Kidney (tissue), 14 donors: ENCODE data around the gene PLEKHM3. TPM values are rescaled to one million over a fixed set of nuclear protein-coding genes. Genes with fewer than 3 reads are reported as not detected.

Experiments
- DNase-seq, 5 donors: peaks; one replicate each; pipeline ENCODE4 v3.0.0-alpha.2; 2013 to 2020
- FAIRE-seq: peaks from 2 replicates; lab custom pipeline; 2012; peaks lifted over from hg19 to GRCh38; lab: Jason Lieb, UNC
- H3K27ac ChIP-seq, 2 donors: one replicate each; pipeline ENCODE4 v1.7.0; 2013; ENCODE audit warnings: low read depth in 2 of 2, low read length in 2 of 2, inconsistent platforms in 1 of 2
- H3K27me3 ChIP-seq: one replicate; pipeline ENCODE4 v1.7.1; 2013; ENCODE audit warnings: low read length, inconsistent platforms; ENCODE audit not compliant: control insufficient read depth, insufficient read depth
- H3K36me3 ChIP-seq, 3 donors: one replicate each; pipeline versions ENCODE4 v1.7.0 to v1.7.1; 2013; ENCODE audit warnings: low read length in 3 of 3, control low read depth in 1 of 3, inconsistent platforms in 1 of 3; ENCODE audit not compliant: insufficient read depth in 3 of 3, control insufficient read depth in 2 of 3
- H3K4me1 ChIP-seq, 3 donors: one replicate each; pipeline versions ENCODE4 v1.7.0 to v1.7.1; 2013; ENCODE audit warnings: low read length in 3 of 3, inconsistent platforms in 1 of 3, low read depth in 1 of 3; ENCODE audit not compliant: control insufficient read depth in 2 of 3, insufficient read depth in 2 of 3
- H3K4me3 ChIP-seq, 3 donors: one replicate each; pipeline versions ENCODE4 v1.7.0 to v1.8.1; 2013; ENCODE audit warnings: low read length in 3 of 3, control low read depth in 1 of 3, inconsistent platforms in 1 of 3
- H3K9ac ChIP-seq, 3 donors: one replicate each; pipeline versions ENCODE4 v1.7.0 to v1.7.1; 2013; ENCODE audit warnings: low read length in 3 of 3, control low read depth in 1 of 3, inconsistent platforms in 1 of 3
- H3K9me3 ChIP-seq, 3 donors: one replicate each; pipeline versions ENCODE4 v1.7.0 to v1.7.1; 2013; ENCODE audit warnings: low read length in 3 of 3, control low read depth in 1 of 3, inconsistent platforms in 1 of 3; ENCODE audit not compliant: control insufficient read depth in 2 of 3, insufficient read depth in 1 of 3
- intact Hi-C: fragments of 100-400 bp; cut with DNase I; formaldehyde crosslinking; loops from one replicate; pipeline ENCODE4 v1.11.1; 2022
- polyA plus RNA-seq: library from polyadenylated mRNA; stranded (reverse); fragments of 350-450 nt; fragmentation: Illumina TruSeq; extraction: RNeasy Lipid Tissue Mini Kit (QIAGEN cat#74804); gene quantifications from one replicate; pipeline ENCODE4 v1.2.3, GENCODE V29; 2014; ENCODE audit warnings: low read depth, low replicate concordance; ENCODE audit not compliant: insufficient read depth
- total RNA-seq: library from RNA; stranded (reverse); fragmentation: NEBNext Ultra II Directional; extraction: Animal tissue kit (Norgen Biotek cat#: 25700); gene quantifications from one replicate; pipeline ENCODE4 v1.2.1, GENCODE V29; 2021
- TF ChIP-seq, protein P1 (sequence below): IDR thresholded peaks from 3 replicates; pipeline ENCODE4 v1.5.1; 2012; ENCODE audit warnings: mild to moderate bottlenecking, moderate library complexity, borderline replicate concordance; ENCODE audit not compliant: insufficient read depth; ENCODE audit errors: extremely low read depth
- donor health status: control.
- donor health status: control.
- donor health status: control.
- donor health status: control.
- donor health status: control.
- donor health status: DM: yes; HTN: yes; CAD: no.
- donor health status: Normal renal cell carcinoma (clear cell type).

Gene PLEKHM3
- total and polyA plus RNA-seq, 2 donors from 2014 or later, result 4.2 to 13.5 TPM

DNA sequence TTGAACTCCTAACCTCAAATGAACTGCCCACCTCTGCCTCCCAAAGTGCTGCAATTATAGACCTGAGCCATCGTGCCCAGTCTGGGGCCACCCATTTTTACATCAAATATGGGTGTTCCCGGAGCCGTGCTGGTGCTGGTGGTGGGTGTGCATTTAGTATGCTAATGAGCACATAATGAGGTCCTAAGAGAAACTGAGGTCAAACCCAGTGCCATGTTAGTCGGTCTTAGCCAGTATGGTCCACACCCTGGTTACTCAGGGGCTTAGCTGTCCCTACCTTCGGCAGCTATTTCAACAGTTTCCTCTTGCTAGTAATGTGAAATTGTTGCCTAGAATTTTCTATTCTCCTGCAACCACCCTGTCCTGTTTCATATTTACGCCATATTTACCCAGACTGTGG, 217.2 kb downstream of the PLEKHM3 start:
- no peaks in the 10 kb centered on the region for H3K9me3 ChIP-seq
- DNase-seq, result no peak
- intact Hi-C loops, result no loop called here
- peaks cover 0 to 11% (median 5%) of the 10 kb centered on the region in 3 donors for H3K4me1 ChIP-seq
- no peaks in the 10 kb centered on the region for H3K27me3 ChIP-seq
- TF ChIP-seq, protein P1, sequence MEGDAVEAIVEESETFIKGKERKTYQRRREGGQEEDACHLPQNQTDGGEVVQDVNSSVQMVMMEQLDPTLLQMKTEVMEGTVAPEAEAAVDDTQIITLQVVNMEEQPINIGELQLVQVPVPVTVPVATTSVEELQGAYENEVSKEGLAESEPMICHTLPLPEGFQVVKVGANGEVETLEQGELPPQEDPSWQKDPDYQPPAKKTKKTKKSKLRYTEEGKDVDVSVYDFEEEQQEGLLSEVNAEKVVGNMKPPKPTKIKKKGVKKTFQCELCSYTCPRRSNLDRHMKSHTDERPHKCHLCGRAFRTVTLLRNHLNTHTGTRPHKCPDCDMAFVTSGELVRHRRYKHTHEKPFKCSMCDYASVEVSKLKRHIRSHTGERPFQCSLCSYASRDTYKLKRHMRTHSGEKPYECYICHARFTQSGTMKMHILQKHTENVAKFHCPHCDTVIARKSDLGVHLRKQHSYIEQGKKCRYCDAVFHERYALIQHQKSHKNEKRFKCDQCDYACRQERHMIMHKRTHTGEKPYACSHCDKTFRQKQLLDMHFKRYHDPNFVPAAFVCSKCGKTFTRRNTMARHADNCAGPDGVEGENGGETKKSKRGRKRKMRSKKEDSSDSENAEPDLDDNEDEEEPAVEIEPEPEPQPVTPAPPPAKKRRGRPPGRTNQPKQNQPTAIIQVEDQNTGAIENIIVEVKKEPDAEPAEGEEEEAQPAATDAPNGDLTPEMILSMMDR, result no peak
- no peak overlapping the region for H3K27ac ChIP-seq
- no peaks in the 10 kb centered on the region for H3K36me3 ChIP-seq
- H3K9ac ChIP-seq, result no peak overlapping the region
- no peak for FAIRE-seq
- no peak overlapping the region for H3K4me3 ChIP-seq

DNA sequence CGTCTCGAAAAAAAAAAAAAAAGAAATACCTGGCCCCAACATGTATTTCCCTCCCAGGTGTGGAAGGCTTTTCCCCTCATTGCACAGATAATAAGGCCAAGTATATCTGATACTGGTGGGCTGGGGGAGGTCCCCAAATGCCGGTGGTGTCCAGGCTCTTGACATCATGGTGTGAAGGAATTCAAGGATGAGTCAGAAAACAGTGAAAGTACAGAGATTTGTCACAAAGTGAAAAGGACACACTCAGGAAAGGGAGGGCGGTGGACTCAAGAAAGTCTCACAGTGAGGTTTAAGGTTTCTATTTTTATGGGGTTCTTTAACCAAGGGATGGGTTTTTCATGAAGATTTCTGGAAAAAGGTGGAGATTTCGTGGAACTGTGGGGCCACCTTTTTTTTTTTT, 217.8 kb downstream of the PLEKHM3 start:
- H3K27me3 ChIP-seq, result no peaks in the 10 kb centered on the region
- H3K4me1 ChIP-seq, result peaks cover 0 to 11% (median 5%) of the 10 kb centered on the region in 3 donors
- H3K27ac ChIP-seq, result no peak overlapping the region
- TF ChIP-seq, protein P1, result no peak
- H3K36me3 ChIP-seq, result no peaks in the 10 kb centered on the region
- H3K4me3 ChIP-seq, result no peak overlapping the region
- FAIRE-seq (no peak), DNase-seq (no peak)
- intact Hi-C loops, result no loop called here
- H3K9ac ChIP-seq, result no peak overlapping the region
- no peaks in the 10 kb centered on the region for H3K9me3 ChIP-seq

DNA sequence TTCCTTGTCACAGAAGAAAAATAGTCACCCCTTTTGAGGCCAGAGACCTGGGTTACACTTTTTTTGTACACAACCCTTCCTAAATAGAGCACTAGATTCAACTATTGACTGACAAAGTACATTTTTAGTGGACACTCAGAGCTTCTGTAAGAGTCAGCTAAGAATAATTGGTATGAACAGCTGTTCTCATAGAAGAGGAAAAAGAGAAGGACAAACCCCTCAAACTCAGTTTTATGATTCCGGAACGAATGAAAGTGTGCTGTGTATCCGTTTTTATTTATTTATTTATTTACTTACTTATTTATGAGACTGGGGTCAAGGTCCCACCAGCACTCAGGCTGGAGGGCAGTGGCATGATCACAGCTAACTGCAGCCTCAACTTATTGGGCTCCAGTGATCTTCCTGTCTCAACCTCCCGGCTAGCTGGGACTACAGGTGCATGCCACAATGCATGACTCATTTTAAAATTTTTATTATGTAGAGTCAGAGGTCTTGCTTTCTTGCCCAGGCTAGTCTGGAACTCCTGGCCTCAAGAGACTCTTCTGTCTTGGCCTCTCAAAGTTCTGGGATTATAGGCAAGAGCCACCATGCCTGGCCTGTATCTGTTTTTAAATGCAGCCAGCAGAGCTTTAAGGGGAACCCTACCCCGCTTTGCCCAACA, 219.6 kb downstream of the PLEKHM3 start:
- Histone ChIP-seq H3K27me3 (no peaks in the 10 kb centered on the region), H3K4me3 (no peak overlapping the region), H3K9me3 (no peaks in the 10 kb centered on the region), H3K4me1 (peaks cover 0 to 6% (median 5%) of the 10 kb centered on the region in 3 donors), H3K27ac (no peak overlapping the region), H3K36me3 (no peaks in the 10 kb centered on the region), H3K9ac (no peak overlapping the region)
- TF ChIP-seq, protein P1, result no peak
- no peak for FAIRE-seq
- intact Hi-C loops, result no loop called here
- DNase-seq, result no peak
